NCI-H446 treated with DMSO at 0.1 percent for 48 hours (cell line): Measurements from ENCODE around the gene PPP1R1B.

Experiments used
- DNase-seq: peaks from one replicate; lab custom pipeline; 2025; lab: John Stamatoyannopoulos, UW

PPP1R1B gene

DNA sequence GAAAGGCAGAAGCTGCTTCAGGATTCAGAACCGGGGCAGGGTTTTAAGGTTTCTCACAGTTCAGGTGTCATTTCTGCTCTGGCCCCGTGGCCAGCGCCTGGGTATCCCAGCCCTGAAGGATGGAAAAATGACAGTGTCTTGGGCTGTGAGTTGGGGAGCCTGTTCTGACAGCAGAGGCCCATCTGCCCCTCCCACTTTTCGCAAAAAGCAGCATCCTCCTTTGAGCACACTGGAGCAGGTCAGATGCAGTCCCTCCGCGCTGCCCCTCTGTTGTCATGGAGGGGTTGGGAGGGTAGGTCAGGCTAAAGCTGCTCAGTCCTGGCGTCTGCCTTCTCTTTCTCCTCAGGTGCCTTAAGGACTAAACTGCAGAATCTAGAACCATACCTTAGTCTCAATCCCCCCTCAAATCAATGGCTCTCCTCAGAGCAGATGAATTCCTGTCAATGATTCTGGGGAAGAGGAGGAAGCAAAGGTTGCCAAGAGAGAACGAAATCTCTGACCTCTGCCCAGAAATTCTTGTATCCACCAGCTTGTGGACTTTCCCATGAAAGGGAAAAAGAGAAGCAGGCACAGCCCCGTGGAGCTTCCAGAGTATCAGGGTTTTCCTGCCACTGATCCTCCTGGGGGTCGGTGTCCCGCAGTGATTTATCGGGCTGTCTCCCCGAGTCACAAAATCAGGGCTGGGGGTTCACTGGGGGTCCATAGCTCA is 26.3 kb upstream of the PPP1R1B start:
- no peak for DNase-seq

DNA sequence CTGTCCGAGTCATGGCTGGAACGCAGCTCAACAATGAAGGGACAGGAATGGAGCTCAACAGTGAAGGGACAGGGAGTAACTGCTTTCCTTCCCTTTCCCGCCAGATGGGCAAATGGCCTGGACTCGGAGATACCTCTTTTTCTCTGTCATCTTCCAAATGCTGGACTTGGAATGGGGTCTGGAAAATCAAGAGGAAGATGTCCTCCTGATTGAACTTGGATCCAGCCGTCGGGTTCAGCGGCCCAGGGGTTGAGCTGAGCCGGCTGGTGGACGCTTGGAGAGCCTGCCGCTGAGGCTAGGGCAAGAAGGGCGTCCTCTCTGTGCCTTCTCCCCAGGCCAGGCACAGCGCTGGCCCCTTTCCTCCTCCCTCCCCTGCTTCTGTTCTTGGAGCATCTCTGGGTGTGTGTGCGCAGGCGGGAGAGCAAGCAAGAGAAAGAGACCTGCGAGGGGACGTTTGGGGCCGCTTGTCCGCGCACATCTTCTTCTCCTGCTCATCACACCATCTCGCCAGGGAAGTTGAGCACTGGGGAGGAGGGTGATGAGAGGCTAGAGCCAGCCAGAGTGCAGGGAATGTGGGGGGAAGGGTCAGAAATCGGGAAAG is 25.7 kb upstream of the PPP1R1B start:
- no peak for DNase-seq

DNA sequence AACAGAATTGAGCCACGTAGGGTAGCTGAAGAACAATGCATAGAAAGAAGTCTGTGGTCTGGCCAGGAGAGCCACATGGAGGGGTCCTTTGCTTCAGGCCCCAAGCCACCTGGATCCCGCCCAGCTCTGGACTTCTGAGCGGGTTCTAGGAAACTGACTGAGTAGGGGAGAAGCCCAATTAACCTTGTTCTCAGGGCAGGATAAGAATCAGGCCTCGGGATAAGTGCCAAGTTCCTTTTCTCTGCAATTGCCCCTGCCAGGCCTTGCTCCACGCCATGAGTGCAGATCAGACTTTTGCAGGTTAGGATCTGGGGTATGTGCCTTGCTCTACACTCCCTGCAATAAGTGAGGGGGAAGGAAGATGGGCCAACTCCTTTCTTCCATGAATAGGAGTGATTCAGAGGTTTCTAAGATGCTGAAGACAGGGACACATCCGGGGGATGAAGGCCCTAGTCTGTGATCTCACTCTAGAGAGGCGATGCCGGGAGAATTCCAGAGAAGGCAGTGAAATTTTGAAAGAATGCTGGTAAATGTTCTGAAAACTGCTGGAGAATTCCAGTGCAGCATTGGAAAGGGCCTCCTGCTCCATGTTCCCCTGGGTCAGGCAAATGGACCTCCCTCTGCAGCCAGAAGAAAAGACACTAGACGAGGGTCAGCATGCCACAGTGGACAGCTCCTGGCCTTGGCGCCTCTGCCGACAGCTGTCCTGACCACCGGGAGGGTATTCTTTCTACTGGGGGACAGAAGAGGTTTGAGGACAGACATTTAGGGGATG is 24.8 kb upstream of the PPP1R1B start:
- no peak for DNase-seq

DNA sequence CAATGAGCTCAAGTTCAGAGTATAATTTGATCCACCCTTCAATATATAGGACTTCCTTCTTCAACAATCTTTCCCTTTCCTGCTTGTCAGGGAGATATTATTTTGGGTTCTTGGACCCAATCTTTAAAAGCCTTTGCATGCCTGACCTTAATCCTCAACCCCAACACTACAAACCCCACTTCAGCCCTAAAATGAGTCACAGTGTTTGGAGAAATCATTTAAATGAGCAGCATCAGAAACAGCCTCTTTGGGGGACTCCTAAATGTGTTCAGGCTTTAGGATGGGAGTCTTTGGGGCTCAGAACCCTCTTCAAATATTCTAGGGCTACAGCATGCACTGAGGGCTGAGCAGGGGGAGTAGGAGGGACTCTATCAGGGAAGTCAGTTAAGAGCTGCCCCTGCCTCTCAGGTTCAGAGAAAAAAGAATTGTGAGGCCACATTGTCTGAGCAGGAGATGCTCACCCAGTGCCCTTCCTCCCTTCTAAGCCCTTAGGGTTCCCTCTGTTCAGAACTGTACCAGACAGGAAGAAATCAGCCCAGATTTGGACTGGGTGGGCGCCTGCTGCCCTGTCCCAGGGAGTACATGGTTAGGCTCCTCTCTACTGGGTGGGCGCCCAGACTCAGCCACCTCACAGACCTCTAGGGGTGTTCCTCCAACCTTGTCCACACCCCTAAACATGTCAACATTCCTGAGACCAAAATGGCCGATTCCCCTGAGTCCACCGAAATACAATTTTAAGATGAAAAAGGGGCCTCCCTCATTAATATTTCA is 24.0 kb upstream of the PPP1R1B start:
- no peak for DNase-seq

DNA sequence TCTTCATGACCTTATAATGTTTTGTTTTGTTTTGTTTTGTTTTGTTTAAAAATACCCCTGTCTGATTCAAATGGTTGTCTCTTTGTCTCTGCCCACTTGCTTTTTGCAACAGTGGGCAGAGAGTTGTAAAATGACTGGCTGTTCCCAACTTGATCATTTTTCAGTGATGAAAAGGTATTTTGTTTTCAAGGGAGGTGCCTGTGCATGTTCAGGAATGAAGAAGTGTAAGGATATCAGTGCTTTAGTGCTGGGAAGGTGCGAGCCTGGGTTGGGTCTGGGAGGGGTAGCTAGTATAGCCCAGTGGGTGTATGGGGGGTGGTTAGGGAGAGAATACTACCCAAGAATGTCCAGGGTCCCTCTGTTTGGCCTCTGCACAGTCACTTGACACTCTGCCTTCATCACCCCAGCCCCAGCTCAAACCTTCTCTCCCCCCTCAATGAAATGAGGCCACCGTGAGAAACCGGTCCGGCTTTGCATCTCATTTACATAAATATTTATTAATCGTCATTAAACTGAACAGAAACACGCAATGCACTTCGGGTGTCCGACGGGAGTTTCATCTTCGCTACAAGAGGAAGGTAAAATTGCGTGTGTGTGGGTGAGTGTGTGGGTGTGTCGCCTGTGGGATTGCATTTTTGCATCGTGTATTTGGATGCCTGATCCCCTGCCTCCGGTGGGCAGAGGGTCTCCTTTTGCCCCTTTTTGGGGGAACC is 23.3 kb upstream of the PPP1R1B start:
- no peak for DNase-seq

DNA sequence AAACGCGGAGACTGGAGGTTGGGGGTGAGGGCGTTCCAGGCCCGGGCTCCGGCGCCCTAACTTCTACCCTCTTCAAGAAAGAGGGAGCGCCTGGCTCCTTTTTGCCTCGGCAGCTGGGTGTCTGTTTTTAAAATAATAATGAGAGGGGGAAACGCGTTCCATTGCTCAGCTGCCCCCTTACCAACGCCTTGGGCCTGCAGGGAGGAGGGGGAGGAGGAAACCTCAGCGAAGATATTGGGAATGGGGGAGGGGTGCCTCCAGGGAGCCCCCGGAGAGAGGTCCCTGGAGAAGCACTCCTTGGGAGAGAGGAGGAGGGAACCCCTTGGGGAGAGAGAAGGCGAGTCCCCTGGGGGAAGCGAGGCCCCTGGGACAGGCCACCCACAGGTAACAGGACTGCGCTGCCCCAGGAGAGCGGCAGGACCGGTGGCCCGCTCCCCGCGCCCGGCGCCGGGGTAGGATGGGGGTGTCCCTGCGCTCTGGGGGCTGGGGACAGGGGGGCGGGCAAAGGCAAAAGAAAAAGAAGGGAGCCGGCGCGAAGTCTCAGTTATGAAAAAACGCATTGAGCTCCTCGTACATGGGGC is 21.8 kb upstream of the PPP1R1B start:
- DNase-seq = no peak

DNA sequence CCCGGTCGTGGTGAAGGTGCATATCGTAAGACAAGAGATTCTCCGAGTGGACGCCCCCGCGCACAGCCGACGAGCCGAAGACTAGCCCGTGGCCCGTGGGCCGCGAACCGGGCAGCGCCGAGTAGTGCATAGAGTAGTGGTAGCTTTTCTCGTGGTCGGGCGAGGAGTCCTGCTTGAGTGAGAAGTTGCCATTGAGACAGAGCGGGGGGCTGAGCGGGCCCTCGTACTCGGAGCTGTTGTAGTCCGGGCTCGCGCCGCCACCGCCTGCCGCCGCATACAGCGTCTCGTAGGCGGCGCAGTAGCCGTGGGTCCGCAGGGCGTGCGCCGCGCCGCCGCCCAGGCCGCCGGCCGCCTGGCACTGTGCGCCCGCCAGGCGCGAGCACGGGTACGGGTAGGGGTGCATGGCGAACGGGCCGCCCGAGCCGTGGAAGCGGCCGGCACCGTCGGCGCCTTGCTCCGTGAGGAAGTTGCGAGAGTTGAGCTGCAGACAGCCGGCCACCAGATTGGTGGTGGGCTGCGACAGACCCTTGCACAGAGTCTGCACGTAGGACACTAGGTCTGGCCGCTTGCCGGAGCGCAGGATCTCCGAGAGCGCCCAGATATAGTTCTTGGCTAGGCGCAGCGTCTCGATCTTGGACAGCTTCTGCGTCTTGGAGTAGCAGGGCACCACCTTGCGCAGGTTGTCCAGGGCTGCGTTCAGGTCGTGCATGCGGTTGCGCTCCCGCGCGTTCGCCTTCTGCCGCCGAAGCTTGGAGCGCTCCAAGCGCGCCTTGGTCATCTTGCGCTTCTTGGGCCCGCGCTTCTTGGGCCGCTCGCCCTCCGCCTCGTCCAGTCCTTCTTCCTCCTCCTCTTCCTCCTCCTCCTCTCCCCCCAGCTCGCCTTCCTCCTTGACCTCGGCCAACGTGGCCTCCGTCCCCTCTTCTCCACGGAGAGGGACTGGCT is 21.0 kb upstream of the PPP1R1B start:
- no peak for DNase-seq

DNA sequence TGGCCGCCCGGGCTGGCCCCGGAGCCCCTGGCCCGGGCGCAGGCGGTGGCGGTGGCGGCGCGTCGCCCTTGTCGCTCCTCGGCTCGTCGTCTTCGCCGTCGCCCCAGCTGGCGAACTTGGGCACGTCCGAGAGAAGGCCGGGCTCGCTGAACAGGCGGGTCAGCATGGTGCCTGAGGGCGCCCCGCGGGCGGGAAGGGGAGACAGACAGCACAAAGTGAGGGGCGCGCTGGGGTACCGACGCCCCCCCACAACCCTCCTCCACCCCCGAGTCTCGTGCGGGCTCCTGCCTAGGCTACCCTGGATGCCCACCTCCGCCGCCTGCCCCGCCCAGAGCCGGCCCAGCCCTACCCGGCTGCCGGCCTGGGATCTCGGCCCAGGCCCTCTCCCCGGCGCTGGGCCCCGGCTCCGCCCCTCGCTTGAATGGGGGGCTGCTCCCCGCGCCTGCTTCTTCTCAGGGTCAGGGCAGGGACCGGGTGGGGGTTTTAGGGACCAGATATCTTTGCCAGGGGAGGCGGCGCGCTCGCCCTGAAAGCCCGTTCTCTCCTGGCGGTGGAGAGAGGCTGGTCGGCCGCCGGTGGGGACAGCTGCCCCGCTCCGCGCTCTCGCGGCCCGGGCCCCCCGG is 20.2 kb upstream of the PPP1R1B start:
- no peak for DNase-seq

DNA sequence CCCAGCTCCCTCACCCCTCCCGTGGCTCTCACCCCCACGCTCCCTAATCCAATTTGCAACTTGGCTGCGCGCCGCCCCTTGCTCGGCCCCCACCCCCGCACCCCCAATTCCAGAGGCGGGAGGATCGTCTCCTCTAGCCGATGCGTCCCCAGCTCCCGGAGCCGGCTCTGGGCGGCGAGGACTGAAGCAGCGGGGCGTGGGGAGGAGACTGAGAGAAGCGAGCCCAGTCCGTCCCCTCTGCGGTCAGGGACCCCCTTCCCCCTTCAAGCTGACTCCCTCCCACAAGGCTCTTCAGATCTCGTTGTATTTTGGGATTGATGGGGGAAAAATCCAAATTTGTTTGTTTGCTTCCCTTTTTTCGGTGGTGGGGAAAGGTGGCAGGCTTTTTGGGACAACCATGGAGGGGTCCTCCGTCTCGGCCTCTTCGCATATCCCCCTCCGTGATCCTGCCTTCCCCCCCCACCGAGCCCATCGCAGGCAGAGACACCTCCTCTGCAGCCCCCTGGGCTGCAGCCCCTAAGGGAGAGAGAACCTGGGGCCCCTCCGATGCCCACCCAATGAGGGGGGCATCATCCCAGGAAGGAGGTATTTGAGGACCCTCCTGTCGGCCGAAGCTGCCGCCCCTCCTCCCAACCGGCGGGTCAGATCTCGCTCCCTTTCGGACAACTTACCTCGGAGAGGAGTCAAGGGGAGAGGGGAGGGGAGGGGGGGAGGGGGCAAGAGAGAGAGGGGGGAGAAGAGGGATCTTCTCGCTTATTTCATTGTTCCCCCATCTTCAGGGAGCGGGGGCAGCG is 19.5 kb upstream of the PPP1R1B start:
- no peak for DNase-seq

DNA sequence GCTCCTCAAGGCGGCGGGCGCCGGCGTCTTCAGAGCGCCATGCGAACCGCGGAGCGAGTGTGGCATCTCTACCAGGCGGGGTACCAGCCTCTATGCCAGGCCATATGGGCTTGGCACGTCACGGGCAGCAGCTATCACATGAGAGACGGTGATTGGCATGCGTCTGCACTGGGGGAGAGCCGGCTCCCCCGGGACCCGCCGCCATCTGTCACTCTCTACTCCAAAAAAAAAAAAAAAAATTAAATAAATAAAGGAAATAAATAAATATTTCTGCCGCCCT is 19.0 kb upstream of the PPP1R1B start, which contains the start of gene NEUROD2:
NEUROD2 (minus strand) TSS at position 70 of the 280 bp plus-strand sequence. CDS start 1,321 bp downstream, outside the sequence.
- peak; percentile 82 for DNase-seq

DNA sequence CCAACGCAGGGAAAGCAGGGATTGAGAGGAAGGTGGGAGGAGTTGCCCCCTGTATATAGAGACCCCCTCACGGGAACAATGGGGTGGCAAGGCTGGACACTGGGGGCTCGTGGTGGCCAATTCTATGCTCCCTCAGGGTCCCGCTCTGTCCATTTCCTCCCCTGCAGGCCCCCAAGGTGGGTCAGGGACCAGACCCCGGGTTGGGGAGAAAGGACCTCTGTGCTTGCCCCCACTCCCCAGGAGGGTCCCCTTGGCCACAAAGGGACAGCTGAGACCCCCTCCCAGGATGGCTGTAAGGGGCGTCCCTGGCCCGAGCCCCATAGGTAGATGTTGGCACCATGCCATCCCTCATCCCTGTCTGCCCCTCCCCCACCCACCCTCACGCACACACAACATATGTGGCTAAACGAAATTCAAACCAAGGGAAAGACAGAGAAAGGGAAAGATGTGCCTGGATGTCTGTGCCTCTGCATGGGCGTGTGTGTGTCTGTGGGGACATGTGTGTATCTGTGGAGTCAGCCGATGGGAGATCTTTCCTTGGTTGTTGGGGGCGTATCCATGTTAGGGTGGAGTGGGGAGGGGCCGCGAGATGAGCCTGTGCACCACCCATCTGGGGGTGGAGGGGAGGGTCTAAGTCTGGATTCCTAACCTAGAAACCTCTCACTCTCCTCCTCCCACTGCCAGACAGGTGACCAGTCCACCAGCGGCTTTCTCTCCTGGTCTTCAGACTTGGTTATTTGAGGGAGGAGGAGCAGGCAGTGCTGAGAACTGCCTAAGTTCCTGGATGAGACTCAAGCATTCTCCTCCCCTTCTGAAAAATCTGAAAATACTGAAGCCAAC is 18.4 kb upstream of the PPP1R1B start:
- DNase-seq = no peak

DNA sequence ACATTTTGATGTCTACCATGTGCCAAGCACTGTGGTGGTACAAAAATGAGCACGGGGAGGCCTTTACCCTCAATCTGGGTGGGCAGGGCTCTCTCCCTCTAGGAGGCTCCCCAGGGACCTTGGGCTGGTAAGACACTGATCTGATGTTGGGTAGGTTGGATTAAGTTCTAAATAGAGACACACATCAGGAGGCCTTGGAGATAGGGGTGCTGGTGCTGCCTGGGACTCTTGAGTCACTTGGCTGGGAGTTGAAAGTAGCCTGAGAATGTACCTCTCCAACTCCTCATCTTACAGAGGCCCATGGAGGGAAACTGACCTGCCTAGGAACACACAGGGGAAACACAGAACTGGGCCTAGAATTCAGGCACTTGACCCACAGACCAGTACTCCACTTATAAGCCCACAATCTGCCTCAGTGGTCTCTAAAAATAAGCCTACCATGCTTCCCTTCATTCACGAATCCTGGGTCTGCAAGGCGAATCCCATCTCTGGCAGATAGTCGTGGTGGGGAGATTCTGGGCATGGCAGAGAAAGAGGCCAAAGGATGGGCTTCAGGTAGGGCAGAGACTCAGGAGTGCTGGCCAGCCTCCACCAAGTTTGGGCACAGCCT is 17.2 kb upstream of the PPP1R1B start:
- DNase-seq = no peak

DNA sequence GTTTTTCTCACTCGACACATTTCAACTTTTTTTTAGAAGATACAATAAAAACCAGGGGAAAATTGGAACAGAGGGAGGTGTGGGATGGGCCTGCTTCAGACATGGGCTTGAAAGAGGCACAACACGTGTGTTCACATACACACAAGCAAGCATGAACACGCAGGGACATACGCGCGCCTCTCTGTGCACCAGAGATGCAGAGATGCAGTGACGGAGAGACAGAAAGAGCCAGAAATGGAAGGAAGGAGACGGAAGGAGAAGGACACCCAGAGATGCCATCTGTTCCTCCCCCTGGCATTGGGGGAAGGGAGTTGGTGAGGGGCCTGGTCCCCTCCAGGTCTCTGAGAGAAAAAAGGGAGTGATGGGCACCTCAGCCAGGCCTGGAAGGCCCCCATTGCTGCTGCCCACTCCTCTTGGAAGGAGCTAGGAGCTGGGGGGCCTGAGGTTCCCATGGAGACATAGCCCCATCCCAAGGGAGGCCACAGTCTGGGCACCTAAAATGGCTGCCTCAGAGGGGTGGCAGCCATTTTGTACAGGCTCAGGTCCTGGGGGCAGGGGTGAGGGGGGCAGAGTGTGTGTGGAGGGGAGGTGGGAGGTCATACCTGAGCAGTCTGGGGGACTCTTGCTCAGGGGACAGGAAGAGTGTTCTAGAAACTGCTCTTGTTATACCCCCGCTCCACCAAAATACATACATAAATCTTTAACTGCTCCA is 15.2 kb upstream of the PPP1R1B start:
- no peak for DNase-seq

DNA sequence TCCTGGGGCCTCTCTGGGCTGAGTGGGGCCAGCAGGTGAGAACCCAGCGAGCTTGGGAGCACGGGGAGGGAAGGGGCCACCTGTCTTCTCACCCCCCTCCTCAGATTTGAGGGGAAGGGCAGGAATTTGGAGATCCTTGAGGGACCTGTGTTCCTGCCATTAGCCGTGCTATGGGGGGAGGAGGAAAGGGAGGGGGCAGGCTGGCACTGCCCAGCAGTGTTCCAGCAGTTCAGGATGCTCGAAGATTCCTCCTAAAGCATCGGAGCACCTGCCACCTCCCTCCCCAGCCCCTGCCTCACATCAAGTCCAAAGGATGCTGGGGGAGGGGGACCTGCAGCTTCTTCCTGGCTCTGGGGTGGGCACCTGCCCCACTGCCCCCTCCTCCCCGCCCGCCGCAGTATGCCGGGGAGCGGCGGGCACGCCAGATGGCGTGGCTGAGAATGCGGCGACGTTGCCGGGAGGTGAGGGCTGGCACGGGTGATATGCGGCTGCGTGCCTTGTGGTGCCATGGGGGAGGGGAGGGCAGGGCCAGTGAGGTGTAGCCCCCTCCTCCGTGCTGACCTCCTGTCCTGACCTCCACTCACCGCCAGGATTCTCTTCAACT is 14.4 kb upstream of the PPP1R1B start:
- no peak for DNase-seq

DNA sequence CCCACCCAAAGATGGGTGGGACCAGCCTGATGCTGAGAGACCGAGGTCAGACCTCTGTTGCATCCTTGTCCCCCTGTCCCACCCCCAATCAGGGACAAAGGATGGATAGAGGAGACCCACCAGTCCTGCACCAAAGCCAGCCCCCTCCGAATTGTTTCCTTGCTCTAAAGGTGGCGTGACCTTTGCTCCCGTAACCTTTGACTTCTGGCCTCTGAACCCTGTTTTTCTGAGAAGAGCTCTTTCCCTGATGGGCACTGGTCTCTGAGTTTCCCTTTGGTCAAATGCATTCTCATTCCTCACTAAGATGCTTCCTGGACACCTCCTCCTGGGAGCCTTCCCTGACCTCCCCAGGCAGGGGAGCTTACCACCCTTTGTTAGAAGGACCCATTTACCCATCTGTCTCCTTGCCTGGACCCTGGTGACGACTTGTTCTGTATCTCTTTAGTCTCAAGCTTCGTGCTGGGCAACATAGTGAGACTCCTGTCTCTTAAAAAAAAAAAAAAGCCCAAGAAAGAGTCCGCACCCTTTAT is 13.8 kb upstream of the PPP1R1B start:
- DNase-seq = no peak

DNA sequence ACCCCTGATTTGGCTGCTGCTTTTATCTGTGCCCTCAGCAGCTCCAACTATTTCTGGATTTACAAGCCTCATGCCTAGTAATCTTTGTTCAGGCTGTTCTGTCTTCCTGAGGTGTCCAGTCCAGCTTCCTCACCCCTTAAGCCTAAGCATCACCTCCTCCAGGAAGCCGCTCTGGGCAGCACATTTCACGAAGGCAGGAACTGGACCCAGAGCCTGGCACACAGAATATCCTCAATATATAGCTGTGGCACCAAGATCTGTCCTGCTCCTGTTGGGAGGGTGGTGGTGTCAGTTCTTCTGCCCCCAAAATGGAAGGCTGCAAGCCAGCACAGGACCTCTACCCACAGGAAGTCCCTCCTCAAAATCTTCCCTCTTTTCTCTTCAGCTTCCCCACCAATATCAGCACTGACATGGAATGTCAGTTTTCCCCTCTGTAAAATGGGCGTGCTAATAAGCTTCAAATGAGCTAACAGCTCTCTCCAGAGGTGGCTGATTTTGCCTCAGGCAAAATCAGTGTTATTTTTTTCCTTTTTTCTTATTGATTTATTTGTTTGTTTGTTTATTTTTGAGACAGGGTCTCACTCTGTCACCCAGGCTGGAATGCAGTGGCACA is 12.1 kb upstream of the PPP1R1B start:
- no peak for DNase-seq
